GM12874 (cell line): ENCODE results near the gene BLTP3A.

Source experiments
- TF ChIP-seq, protein P1 (sequence below): IDR thresholded peaks from 2 replicates; pipeline ENCODE4 v1.5.1; 2011; ENCODE audit warnings: low read depth, mild to moderate bottlenecking, control low read depth, low read length, moderate library complexity; ENCODE audit not compliant: insufficient read depth

BLTP3A gene

GRCh38 chr6:34816635-34817301 lies 24.9 kb downstream of the BLTP3A start:
- TF ChIP-seq, protein P1, sequence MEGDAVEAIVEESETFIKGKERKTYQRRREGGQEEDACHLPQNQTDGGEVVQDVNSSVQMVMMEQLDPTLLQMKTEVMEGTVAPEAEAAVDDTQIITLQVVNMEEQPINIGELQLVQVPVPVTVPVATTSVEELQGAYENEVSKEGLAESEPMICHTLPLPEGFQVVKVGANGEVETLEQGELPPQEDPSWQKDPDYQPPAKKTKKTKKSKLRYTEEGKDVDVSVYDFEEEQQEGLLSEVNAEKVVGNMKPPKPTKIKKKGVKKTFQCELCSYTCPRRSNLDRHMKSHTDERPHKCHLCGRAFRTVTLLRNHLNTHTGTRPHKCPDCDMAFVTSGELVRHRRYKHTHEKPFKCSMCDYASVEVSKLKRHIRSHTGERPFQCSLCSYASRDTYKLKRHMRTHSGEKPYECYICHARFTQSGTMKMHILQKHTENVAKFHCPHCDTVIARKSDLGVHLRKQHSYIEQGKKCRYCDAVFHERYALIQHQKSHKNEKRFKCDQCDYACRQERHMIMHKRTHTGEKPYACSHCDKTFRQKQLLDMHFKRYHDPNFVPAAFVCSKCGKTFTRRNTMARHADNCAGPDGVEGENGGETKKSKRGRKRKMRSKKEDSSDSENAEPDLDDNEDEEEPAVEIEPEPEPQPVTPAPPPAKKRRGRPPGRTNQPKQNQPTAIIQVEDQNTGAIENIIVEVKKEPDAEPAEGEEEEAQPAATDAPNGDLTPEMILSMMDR: no peak

- TF ChIP-seq, protein P1: no peak
Observed at GRCh38 chr6:34817446-34817845, 25.6 kb downstream of the BLTP3A start.

- TF ChIP-seq, protein P1: no peak
Observed at GRCh38 chr6:34819571-34820480, 27.9 kb downstream of the BLTP3A start.

GRCh38 chr6:34829137-34829536 lies 37.3 kb downstream of the BLTP3A start:
- TF ChIP-seq, protein P1: no peak

GRCh38 chr6:34832942-34833341 lies 41.1 kb downstream of the BLTP3A start:
- TF ChIP-seq, protein P1: no peak

DNA sequence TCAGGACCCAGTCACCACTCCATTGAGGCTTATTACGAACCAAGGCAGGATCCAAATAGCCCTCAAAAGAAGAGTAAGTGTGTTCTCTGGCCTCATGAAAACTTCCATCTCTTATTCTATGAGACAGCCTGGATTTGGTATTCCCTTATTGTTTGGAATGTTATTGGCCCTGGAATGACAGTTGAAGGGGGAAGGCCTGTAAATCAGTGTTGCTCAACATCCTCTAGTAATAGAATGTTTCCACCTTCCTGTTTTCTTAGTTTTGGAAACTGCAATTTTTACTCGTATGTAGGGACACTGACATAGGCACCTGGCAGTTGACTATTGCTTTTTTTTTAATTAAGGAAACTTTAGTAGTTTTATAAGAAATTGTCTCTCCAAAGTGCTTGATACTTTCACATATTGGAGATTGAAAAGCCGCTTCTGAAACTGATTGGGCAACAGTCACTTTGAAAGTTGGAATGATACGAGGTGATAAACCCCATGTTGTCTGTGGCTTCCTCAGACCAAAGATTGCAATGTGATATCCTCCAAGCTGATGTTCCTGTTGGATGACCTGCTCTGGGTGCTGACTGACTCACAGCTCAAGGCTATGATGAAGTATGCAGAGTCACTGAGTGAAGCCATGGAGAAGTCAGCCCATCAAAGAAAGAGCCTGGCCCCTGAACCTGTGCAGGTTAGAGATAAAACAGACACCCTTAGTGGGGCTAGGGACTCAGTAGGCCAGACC lies 43.1 kb downstream of the BLTP3A start:
- TF ChIP-seq, protein P1: no peak

DNA sequence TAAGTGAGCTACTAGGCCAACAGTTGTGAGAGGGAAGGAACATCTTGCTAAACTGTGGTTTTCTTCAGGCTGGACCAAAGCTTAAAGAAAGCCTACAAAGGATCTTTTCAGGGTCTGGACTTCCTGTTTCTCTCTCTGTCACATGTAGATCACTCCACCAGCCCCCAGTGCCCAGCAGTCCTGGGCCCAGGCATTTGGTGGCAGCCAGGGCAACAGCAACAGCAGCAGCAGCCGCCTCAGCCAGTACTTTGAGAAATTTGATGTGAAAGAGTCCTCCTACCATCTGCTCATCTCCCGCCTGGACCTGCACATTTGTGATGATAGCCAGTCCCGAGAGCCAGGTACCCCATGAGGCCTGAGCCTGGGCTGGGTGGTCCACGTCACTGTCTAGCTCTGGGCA lies 44.1 kb downstream of the BLTP3A start:
- TF ChIP-seq, protein P1: no peak
